Measurements from ENCODE around the gene NFATC2. TPM values are rescaled to one million over a fixed set of nuclear protein-coding genes. Genes with fewer than 3 reads are reported as not detected.

The NFATC2 gene
- total RNA-seq, 3 donors from 2014 or later: 6.2 to 7.3 (median 7.2) TPM

DNA sequence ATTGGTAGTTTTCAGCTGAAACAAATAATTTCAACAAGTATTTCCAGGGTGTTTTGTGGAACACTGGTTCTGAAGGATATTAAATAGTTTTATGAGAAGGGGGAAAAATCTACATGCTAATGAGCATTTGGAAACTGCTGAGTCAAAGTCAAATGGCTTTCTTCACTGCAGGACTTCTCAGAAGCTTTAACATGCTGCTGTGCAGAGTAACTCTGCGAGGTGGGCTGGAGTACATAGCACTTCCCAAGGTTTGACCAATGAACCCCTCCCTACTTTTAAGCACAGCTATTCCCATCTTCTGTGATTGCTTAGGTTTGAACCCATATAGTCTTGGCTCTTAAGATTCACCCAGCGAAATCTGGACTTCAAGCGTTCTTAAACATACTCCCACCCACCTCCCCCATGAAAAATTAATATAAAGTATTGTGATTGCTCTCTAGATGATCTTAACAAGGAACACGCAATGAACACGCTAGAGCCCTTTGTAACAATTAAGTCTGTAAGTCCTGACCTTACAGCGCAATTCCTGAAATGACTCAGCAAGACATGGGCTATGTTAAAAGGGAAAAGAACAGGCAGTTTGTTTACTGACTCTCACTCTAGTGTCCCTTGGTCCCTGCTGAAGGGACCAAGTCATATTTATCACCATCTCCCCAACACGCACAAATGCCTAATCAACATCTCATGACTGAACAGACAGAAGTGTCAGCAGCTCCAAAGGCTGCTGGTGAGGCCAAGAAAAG, 105.2 kb downstream of the NFATC2 start:
- ATAC-seq (no peak), DNase-seq (no peak)
- Histone ChIP-seq H3K4me1 (ENCODE audit: low read depth) (no peaks in the 10 kb centered on the region), H3K9me3 (no peaks in the 10 kb centered on the region), H3K4me3 (no peak overlapping the region), H3K36me3 (ENCODE audit: low read depth) (no peaks in the 10 kb centered on the region)
- TF ChIP-seq, protein P1, sequence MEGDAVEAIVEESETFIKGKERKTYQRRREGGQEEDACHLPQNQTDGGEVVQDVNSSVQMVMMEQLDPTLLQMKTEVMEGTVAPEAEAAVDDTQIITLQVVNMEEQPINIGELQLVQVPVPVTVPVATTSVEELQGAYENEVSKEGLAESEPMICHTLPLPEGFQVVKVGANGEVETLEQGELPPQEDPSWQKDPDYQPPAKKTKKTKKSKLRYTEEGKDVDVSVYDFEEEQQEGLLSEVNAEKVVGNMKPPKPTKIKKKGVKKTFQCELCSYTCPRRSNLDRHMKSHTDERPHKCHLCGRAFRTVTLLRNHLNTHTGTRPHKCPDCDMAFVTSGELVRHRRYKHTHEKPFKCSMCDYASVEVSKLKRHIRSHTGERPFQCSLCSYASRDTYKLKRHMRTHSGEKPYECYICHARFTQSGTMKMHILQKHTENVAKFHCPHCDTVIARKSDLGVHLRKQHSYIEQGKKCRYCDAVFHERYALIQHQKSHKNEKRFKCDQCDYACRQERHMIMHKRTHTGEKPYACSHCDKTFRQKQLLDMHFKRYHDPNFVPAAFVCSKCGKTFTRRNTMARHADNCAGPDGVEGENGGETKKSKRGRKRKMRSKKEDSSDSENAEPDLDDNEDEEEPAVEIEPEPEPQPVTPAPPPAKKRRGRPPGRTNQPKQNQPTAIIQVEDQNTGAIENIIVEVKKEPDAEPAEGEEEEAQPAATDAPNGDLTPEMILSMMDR (IDR thresholded peaks at IDR 0.05): no peak
- intact Hi-C loops (cut with DNase I, micrococcal nuclease): no loop called here

DNA sequence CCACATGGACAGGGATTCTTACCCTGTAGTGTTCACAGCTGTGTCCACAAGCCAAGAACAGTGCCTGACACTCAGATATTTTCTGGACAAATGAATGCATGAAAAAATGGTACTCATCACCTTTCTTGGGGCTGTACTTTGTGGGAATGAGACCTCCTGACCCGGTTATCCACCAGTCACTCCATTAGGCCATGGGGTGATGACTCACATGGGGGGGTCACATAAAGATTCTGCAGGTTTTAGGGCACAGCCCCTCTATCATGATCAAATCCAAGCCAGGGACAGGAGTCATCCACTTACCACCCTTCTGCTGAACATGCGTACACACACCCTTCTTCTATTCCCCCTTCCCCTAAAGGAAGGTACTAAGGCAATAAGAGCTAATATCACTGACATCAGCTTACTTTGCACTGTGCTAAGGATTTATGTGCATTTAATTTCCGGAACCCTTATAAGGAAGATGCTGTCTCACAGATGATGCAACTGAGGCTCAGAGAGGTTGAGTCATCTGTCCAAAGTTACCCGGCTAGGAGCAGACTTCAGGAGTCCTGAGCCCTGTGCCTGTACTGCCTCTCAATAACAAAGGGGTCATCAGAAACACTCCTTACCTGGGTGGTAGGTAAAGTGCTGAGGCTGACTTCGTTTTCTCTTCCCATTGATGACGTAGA, 107.8 kb downstream of the NFATC2 start:
- no peak overlapping the region for H3K4me3 ChIP-seq
- ATAC-seq (no peak), DNase-seq (no peak)
- H3K4me1 ChIP-seq (ENCODE audit: low read depth): no peaks in the 10 kb centered on the region
- TF ChIP-seq, protein P1 (IDR thresholded peaks at IDR 0.05): no peak
- intact Hi-C loops (cut with DNase I, micrococcal nuclease): no loop called here
- no peaks in the 10 kb centered on the region for H3K9me3 ChIP-seq
- no peaks in the 10 kb centered on the region for H3K36me3 ChIP-seq (ENCODE audit: low read depth)

DNA sequence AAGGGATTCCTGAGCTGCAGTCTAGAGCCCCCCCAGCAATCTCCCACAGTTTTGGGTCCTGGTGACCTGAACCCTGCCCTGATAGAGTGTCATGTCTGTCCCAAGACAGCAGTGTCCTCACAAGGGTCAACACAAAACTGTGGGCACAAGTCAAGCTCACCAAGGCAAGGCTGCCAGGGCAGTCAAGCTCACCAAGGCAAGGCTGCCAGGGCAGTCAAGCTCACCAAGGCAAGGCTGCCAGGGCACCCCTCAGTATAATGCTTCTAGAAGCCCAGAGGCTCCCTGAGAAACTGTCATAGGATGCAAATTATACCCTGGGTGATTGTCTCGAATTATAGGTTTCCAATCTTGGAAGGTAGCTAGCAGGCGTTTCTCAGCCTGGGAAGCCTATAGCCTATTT, 108.5 kb downstream of the NFATC2 start:
- Histone ChIP-seq H3K36me3 (ENCODE audit: low read depth) (no peaks in the 10 kb centered on the region), H3K4me1 (ENCODE audit: low read depth) (no peaks in the 10 kb centered on the region), H3K4me3 (no peak overlapping the region), H3K9me3 (no peaks in the 10 kb centered on the region)
- TF ChIP-seq, protein P1 (IDR thresholded peaks at IDR 0.05): no peak
- intact Hi-C loops (cut with DNase I, micrococcal nuclease): no loop called here
- ATAC-seq (no peak), DNase-seq (no peak)

DNA sequence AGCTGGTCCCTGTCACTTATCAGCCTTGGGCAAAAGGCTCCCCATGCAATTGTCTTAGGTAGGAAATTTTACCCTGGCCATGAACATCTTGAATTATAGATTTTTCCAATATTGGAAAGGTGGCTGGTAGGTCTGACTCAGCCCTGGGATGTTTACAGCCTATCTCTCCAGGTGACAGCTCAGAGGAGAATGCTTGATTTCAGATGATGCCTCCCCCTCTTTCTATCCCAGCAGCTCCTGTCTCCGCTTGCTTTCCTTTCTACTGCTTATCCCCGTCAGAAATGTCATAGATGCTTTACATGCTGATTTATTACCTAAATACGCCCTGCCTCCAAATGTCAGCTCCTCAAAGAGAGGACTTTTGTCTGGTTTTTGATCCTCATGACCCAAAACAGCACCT, 109.6 kb downstream of the NFATC2 start:
- Histone ChIP-seq H3K36me3 (ENCODE audit: low read depth) (no peaks in the 10 kb centered on the region), H3K9me3 (no peaks in the 10 kb centered on the region), H3K4me3 (no peak overlapping the region), H3K4me1 (ENCODE audit: low read depth) (no peaks in the 10 kb centered on the region)
- DNase-seq (no peak), ATAC-seq (no peak)
- TF ChIP-seq, protein P1 (IDR thresholded peaks at IDR 0.05): no peak
- intact Hi-C loops (cut with DNase I, micrococcal nuclease): no loop called here

DNA sequence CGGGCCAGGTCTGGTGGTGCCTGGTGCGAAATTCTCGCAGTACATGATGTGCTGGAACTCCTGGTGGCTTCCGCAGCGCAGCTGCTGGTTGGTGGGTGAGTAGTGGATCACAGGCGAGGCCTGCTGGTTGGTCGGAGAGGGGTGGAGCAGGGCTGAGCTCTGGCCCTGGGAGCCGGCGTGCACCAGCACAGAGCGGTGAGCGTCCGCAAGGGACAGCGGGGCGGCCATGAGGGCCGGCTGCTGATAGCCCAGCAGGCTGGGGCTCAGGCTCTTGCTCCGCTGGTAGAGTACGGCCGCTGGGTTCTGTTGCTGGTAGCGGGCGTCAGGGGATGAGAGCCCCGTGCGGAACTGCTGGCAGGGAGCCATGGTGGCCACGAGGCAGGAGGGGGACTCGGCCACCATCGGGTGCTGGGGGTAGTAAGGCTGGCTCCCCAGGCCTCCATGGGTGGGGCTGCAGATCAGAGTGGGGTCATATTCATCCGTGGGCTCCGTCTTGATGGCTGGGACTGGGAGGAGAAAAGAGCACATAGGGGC, 110.2 kb downstream of the NFATC2 start:
- intact Hi-C loops (cut with DNase I, micrococcal nuclease): no loop called here
- no peak overlapping the region for H3K4me3 ChIP-seq
- H3K36me3 ChIP-seq (ENCODE audit: low read depth): no peaks in the 10 kb centered on the region
- ATAC-seq (no peak), DNase-seq (no peak)
- H3K9me3 ChIP-seq: no peaks in the 10 kb centered on the region
- TF ChIP-seq, protein P1 (IDR thresholded peaks at IDR 0.05): no peak
- no peaks in the 10 kb centered on the region for H3K4me1 ChIP-seq (ENCODE audit: low read depth)

Data from mucosa of descending colon (tissue), 3 donors.